ENCODE data around the gene ZNF275.

GRCh38 chrX:153387987-153388721, 54.2 kb downstream of the ZNF275 start:
- TF ChIP-seq CTCF (IDR thresholded peaks at IDR 0.05 in 2 of 3, conservative IDR thresholded peaks at IDR 0.05 in 1 of 3; ENCODE audit: borderline replicate concordance in 1 of 3, insufficient read depth in 1 of 3, low read depth in 2 of 3, low read length in 2 of 3) (no peak), RAD21 (IDR thresholded peaks at IDR 0.05; ENCODE audit: low read depth) (no peak), YY1 (IDR thresholded peaks at IDR 0.05; ENCODE audit: extremely low read depth, insufficient replicate concordance, low read depth, low read length) (no peak), ELF1 (IDR thresholded peaks at IDR 0.05; ENCODE audit: borderline replicate concordance, low read depth) (no peak), FOSL1 (IDR thresholded peaks at IDR 0.05; ENCODE audit: low read depth) (no peak), POLR2A (IDR thresholded peaks at IDR 0.05; ENCODE audit: borderline replicate concordance, extremely low read depth, insufficient read depth, insufficient read length) (no peak)

Data from HCT116 (cell line).